Testis (tissue), 3 donors: Measurements from ENCODE around the gene SNAP47. TPM values are rescaled to one million over a fixed set of nuclear protein-coding genes. Genes with fewer than 3 reads are reported as not detected.

Experiments
- DNase-seq: peaks from one replicate; pipeline ENCODE4 v3.0.0-alpha.2; 2019
- H3K27ac ChIP-seq, 2 donors: fragments of 200-600 bp; sonication (generic); one replicate each; pipeline ENCODE4 v1.5.1; 2019
- H3K27me3 ChIP-seq: fragments of 200-600 bp; sonication (generic); one replicate; pipeline ENCODE4 v1.5.1; 2019
- H3K36me3 ChIP-seq: fragments of 200-600 bp; sonication (generic); one replicate; pipeline ENCODE4 v1.5.1; 2017; ENCODE audit warnings: low read depth; ENCODE audit errors: missing control alignments
- H3K4me1 ChIP-seq: fragments of 200-600 bp; sonication (generic); one replicate; pipeline ENCODE4 v1.5.1; 2019
- H3K4me3 ChIP-seq, 2 donors: fragments of 200-600 bp; sonication (generic); one replicate each; pipeline ENCODE4 v1.5.1; 2017 to 2019
- H3K9me3 ChIP-seq: fragments of 200-600 bp; sonication (generic); one replicate; pipeline ENCODE4 v1.5.1; 2017
- CTCF ChIP-seq, 3 experiments: fragments of 450-650 bp in 2 of 3; fragments of 200-600 bp in 1 of 3; sonication (generic) in 1 of 3; IDR thresholded peaks; one replicate each; pipeline ENCODE4 v1.5.1; 2016 to 2019; ENCODE audit warnings: antibody characterized with exemption in 3 of 3, mild to moderate bottlenecking in 2 of 3, moderate library complexity in 1 of 3
- POLR2A ChIP-seq: fragments of 450-650 bp; IDR thresholded peaks from one replicate; pipeline ENCODE4 v1.6.1; 2017; ENCODE audit warnings: antibody characterized with exemption, mild to moderate bottlenecking, moderate library complexity
- WGBS, 2 donors: methylation state at CpG; one replicate each; pipeline ENCODE4 v1.1.5; 2018; 5-methylcytosine and 5-hydroxymethylcytosine counted together
- intact Hi-C: fragments of 100-400 bp; cut with DNase I; formaldehyde crosslinking; loops from one replicate; pipeline ENCODE4 v1.15.1; 2023; ENCODE audit warnings: low total_unique reads
- polyA plus RNA-seq: library from polyadenylated mRNA; stranded (reverse); fragments of 350-450 nt; fragmentation: Illumina TruSeq; extraction: RNeasy Lipid Tissue Mini Kit (QIAGEN cat#74804); gene quantifications from one replicate; pipeline ENCODE4 v1.2.3, GENCODE V29; 2014; ENCODE audit warnings: low read depth, low replicate concordance; ENCODE audit not compliant: insufficient read depth
- total RNA-seq, 2 donors: library from RNA; depleted of rRNA; stranded (reverse); fragments of >200 nt; gene quantifications; one replicate each; pipeline ENCODE4 v1.2.3, GENCODE V29; 2016

SNAP47 gene
- total and polyA plus RNA-seq, 3 donors from 2014 or later = 72.2 to 80.3 (median 77.6) TPM

- TF ChIP-seq CTCF (IDR thresholded peaks at IDR 0.05) (no peak), POLR2A (no peak)
- DNase-seq = peak; percentile 83
- H3K4me3 ChIP-seq = peak overlapping the region; percentile 44 to 54
- H3K27ac ChIP-seq = peak overlapping the region; percentile 45 to 63
- no peaks in the 10 kb centered on the region for H3K27me3 ChIP-seq
- H3K4me1 ChIP-seq = peaks cover 16% of the 10 kb centered on the region
- 0% methylated on average over 6 to 25 of the region's 51 CpGs for WGBS, 2 donors
- no peaks in the 10 kb centered on the region for H3K9me3 ChIP-seq
- no peaks in the 10 kb centered on the region for H3K36me3 ChIP-seq
- intact Hi-C loops = no loop called here
Measured at GRCh38 chr1:227728059-227728891, 7.0 kb upstream of the SNAP47 start.

- Histone ChIP-seq H3K4me1 (peaks cover 19% of the 10 kb centered on the region), H3K9me3 (no peaks in the 10 kb centered on the region), H3K36me3 (no peaks in the 10 kb centered on the region), H3K27me3 (no peaks in the 10 kb centered on the region), H3K4me3 (peak overlapping the region; percentile 44 to 54), H3K27ac (peak overlapping the region; percentile 45 to 63)
- intact Hi-C loops = no loop called here
- DNase-seq = no peak
- no peak for TF ChIP-seq CTCF (IDR thresholded peaks at IDR 0.05)
- TF ChIP-seq POLR2A = no peak
- WGBS, 2 donors = 0 to 5% methylated on average over 3 to 11 of the region's 11 CpGs
Measured at GRCh38 chr1:227728892-227729143, 6.4 kb upstream of the SNAP47 start.

GRCh38 chr1:227729144-227729880 lies 5.9 kb upstream of the SNAP47 start:
- Histone ChIP-seq H3K27ac (peak overlapping the region in 1 of 2 donors; percentile 45), H3K9me3 (no peaks in the 10 kb centered on the region), H3K4me1 (peaks cover 24% of the 10 kb centered on the region), H3K27me3 (no peaks in the 10 kb centered on the region), H3K4me3 (no peak overlapping the region), H3K36me3 (no peaks in the 10 kb centered on the region)
- no peak for DNase-seq
- TF ChIP-seq CTCF (IDR thresholded peaks at IDR 0.05) (no peak), POLR2A (no peak)
- WGBS, 2 donors = 60% methylated on average over 4 of the region's 5 CpGs; no CpG with 5 or more reads in 1 of the 2 donors
- intact Hi-C loops = no loop called here

GRCh38 chr1:227729881-227730629 lies 5.2 kb upstream of the SNAP47 start:
- no peaks in the 10 kb centered on the region for H3K9me3 ChIP-seq
- H3K4me1 ChIP-seq = peaks cover 27% of the 10 kb centered on the region
- 58 to 60% methylated on average over 13 of the region's 13 CpGs for WGBS, 2 donors
- intact Hi-C loops = no loop called here
- peak; percentile 55 for DNase-seq
- H3K4me3 ChIP-seq = no peak overlapping the region
- TF ChIP-seq CTCF (IDR thresholded peaks at IDR 0.05) (peak in 2 of 3 experiments; percentile 51 to 66), POLR2A (no peak)
- H3K27me3 ChIP-seq = no peaks in the 10 kb centered on the region
- no peak overlapping the region for H3K27ac ChIP-seq
- H3K36me3 ChIP-seq = no peaks in the 10 kb centered on the region
